ENCODE results near the gene RB1.
A peak's percentile ranks its signal among the peaks of the same experiment; 100 is the strongest.
"Not testable (repeated sequence)": the region's sequence is repeated elsewhere in the genome, so short reads cannot be mapped to it uniquely, and the experiment has no call there.

The RB1 gene

DNA sequence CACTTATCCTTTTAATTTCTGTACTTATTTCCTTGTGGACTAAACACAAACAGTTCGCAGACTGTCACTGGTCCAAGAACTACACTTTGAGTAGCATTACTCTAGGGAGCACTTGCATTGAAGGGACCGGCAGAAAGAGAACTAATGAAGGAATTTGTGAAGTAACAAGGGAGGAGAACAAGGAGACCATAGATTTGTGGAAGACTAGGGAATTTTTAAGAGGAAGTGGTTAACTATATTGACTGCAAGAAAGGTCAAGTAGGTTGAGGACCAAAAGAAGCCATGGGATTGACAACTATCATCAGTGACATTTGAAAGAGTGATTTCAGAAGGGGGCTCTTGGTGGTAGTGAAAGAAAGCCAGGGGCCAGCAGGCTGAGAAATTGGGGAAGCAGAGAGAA lies 4.0 kb upstream of the RB1 start:
- DNase-seq, result no peak

DNA sequence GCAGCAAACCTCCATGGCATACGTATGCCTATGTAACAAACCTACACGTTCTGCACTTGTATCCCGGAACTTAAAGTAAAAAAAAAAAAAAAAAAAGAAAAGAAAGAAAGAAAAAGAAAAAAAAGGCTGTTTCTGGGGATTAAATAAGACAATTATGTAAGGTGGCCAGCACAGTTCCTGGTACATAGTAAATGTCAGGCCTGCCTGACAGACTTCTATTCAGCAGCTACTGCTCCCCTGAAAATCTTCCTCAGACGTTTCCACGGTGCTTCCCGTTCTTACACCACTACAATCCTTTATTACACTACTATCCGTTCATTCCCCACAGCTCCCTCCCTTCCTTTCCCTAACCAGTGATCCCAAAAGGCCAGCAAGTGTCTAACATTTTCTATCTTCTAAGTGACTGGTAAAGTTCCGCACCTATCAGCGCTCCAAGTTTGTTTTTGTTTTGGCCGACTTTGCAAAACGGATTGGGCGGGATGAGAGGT lies 636 bp upstream of the RB1 start:
- DNase-seq, result no peak

DNA sequence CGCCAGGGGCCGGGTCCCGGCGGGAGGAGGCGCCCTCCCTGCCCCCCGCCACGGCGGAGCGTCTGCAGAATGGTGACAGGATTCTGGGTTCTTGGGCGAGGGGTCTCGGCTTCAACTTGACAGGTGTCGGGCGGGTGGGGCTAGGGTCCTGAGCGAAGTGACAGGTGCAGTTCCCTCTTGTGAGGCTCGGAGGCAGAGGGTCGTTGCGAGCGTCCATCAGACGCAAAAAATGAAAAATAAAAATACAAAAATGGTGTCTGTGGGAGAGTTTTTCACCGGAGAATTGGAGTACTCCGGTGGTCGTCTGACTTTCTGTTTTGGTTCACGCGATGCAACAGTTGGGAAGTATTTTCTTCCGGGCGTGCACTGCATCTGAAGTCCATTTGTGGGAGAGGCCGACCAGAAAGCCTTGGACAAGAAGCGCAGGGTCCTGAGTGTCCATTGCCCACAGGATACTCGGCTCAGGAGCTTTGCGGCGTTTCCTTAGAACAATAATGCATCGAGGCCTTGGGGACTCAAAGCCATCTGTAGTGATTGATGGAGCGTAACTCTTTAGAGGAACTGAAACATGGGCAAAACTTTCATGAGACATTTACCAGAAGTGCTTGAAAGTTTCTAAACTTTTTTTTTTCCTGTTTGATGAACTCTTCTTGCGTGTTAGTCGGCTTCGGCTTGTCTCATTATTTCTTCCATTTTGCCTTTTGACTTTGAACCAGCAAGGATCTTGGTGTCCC lies 759 bp downstream of the RB1 start:
- DNase-seq, result peak; percentile 70

GRCh38 chr13:48311223-48311622 lies 7.7 kb downstream of the RB1 start:
- no peak for DNase-seq

- no peak for DNase-seq
Observed at GRCh38 chr13:48315969-48316650, 12.6 kb downstream of the RB1 start.

DNA sequence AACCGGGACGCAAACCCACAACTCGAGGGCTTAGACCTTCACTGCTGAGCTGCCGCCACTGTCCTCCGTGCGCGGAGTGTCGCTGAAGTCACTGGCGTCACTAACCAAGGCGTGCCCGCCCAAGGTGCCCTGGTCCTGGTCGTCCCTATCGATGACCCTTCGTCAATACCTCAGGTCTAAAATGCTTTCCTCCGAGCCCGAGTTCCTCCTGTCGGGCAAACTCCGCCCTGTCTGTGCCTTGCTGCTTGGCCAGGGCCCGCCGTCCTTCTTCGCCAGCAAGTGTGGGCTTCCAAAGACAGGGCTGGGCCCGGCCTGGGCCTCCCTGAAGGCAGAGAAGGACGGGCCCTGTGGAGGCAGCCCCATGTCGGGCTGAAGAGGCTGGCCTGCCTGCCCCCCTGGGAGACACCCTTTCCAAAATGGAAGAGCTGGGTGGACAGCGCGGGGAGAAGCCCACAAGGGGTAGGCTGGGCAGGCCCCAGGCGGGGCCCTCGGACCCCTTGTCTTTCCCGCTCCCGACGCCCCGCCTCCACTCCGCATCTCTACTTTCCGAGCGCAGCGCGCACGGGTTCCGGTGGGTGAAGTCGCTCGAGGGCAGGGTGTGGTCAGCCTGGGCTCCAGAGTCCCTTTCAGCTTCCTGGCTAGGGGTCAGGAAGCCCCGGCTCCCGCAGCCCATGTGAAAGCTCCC lies 13.4 kb downstream of the RB1 start:
- no peak for DNase-seq

- DNase-seq, result no peak
Observed at GRCh38 chr13:48317511-48318376, 14.2 kb downstream of the RB1 start.

- no peak for DNase-seq
Observed at GRCh38 chr13:48318377-48318811, 14.8 kb downstream of the RB1 start.

DNA sequence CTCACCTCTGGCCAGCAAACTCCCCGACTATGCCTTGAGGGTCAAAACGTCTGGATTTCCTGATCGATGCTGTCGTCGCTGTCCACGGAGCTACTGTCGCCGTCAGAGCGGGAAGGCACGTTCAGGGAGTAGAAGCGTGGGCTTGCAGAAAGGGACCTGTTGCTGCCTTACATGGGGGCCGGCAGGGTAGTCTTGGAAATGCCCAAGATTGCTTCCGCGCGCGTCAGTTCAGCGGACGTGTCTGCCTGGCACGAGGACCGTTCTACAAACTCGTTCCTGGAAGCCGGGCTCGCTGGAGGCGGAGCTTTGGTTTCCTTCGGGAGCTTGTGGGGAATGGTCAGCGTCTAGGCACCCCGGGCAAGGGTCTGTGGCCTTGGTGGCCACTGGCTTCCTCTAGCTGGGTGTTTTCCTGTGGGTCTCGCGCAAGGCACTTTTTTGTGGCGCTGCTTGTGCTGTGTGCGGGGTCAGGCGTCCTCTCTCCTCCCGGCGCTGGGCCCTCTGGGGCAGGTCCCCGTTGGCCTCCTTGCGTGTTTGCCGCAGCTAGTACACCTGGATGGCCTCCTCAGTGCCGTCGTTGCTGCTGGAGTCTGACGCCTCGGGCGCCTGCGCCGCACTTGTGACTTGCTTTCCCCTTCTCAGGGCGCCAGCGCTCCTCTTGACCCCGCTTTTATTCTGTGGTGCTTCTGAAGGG lies 15.4 kb downstream of the RB1 start:
- DNase-seq, result no peak

DNA sequence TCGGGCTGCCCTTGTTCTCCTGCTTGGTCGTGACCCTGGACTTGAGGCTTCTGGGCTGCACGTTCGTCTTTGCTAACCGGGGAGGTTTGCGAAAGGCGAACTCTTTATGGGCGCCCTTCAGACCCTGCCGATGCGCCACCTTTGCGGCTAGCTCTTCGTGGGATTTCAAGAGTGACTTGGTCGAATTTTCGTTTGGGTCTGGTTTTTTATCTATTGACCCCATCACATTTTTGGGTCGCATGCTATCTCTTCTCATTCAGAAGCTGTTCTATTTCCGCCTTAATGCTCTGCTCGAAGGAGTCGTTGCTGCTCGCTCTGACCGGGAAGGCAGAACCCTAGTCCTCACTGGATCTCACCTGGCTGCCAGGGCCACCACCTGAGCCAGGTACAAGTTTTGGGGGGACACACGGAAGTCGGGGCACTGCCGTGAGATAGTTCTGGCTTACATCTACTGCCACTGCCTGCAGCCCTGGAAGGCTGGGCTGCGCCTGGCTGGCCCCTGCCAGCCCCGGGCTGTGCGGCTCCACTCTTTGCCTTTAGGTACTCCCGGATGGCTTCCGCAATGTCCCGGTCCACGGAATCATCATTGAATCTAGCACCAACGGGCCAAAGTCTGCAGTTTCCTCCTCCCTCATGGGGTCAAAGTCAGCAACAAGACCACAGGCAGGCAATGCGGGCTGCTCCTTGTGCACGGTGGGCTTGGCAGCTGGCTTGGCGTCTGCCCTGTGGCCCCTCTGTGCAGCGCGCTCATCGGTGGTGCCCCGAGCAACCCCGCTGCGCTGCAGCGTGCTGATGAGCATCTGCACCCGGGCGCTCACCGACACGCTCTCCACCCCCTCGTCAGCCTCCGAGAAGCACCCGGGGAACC lies 16.2 kb downstream of the RB1 start:
- no peak for DNase-seq

DNA sequence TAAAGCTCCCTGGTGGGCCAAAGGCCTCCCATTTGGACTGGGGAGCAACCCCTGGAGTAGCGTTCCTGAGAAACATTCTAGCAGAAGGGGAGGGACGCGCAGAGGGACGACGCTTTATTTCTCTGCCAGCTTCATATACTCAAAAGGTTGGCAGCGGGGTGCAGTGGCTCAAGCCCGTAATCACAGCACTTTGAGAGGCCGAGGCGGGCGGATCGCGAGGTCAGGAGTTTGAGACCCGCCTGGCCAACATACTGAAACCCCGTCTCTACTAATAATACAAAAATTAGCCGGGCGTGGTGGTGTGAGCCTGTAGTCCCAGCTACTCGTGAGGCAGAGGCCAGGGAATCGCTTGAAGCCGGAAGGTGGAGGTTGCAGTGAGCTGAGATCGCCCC lies 16.8 kb downstream of the RB1 start:
- no peak for DNase-seq

GRCh38 chr13:48320891-48321510 lies 17.4 kb downstream of the RB1 start:
- no peak for DNase-seq

- no peak for DNase-seq
Observed at GRCh38 chr13:48322294-48322693, 18.7 kb downstream of the RB1 start.

GRCh38 chr13:48333976-48334375 lies 30.4 kb downstream of the RB1 start:
- DNase-seq, result no peak

- DNase-seq, result peak; percentile 77
Observed at GRCh38 chr13:48334534-48335127, 31.1 kb downstream of the RB1 start.

- DNase-seq, result not testable (repeated sequence)
Observed at GRCh38 chr13:48339198-48339597, 35.6 kb downstream of the RB1 start.

- DNase-seq, result no peak
Observed at GRCh38 chr13:48344264-48344663, 40.7 kb downstream of the RB1 start.

DNA sequence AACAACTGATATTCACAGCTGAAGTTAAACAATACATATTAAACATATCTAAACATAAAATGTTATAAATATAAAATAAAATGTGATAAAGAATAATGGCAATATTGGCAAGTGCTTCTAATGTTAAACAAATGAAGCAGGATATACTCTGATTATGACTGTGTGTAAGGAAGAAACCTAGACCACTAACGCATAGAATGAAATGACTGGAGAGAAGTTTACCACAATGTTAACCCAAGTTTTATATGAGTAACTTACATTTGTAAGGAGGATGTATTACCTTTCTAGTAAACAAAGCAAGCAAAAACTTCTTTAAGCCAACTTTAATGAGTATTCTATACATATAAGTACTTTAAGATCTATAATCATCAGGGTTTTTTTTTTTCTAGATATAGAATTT lies 43.0 kb downstream of the RB1 start:
- DNase-seq, result no peak

GRCh38 chr13:48349525-48349924 lies 46.0 kb downstream of the RB1 start:
- DNase-seq, result no peak

- no peak for DNase-seq
Observed at GRCh38 chr13:48353590-48353989, 50.0 kb downstream of the RB1 start.

Measured in OCI-M1 (cell line).